HepG2 (cell line): ENCODE data around the gene SAPCD1. TPM values are rescaled to one million over a fixed set of nuclear protein-coding genes. Genes with fewer than 3 reads are reported as not detected.

Source experiments
- BRD4 ChIP-seq: sonication (generic); formaldehyde crosslinking; IDR thresholded peaks from 2 replicates; pipeline ENCODE4 v1.4.0; 2020; ENCODE audit warnings: missing genetic modification reagents
- CCDC6 ChIP-seq: sonication (generic); formaldehyde crosslinking; IDR thresholded peaks from 2 replicates; pipeline ENCODE4 v1.8.1; 2022; ENCODE audit warnings: mild to moderate bottlenecking, missing genetic modification reagents, moderate library complexity
- CHD2 ChIP-seq: IDR thresholded peaks from 2 replicates; pipeline ENCODE4 v1.6.1; 2011; ENCODE audit warnings: low read depth, low read length, improper control_type of control experiment
- IKZF4 ChIP-seq: sonication (generic); formaldehyde crosslinking; IDR thresholded peaks from 2 replicates; pipeline ENCODE4 v1.5.1; 2020; ENCODE audit warnings: borderline replicate concordance, mild to moderate bottlenecking, low read depth, missing genetic modification reagents; ENCODE audit errors: not compliant biosample characterization
- IRF2 ChIP-seq: IDR thresholded peaks from 2 replicates; pipeline ENCODE4 v1.6.1; 2018; ENCODE audit warnings: missing genetic modification reagents, missing compliant biosample characterization
- LCORL ChIP-seq, 2 experiments: fragments of 450-650 bp in 1 of 2; sonication (generic) in 1 of 2; formaldehyde crosslinking in 1 of 2; IDR thresholded peaks; 2 replicates each; pipeline versions ENCODE4 v1.5.0 to v1.6.1; 2017 to 2020; ENCODE audit warnings: antibody characterized with exemption in 1 of 2, missing genetic modification reagents in 1 of 2
- MEF2D ChIP-seq: sonication (generic); formaldehyde crosslinking; IDR thresholded peaks from 2 replicates; pipeline ENCODE4 v1.5.1; 2020; ENCODE audit warnings: mild to moderate bottlenecking, missing genetic modification reagents
- NCOA1 ChIP-seq: sonication (generic); formaldehyde crosslinking; IDR thresholded peaks from 2 replicates; pipeline ENCODE4 v1.9.0; 2021; ENCODE audit warnings: missing genetic modification reagents
- PHF21A ChIP-seq: sonication (generic); formaldehyde crosslinking; IDR thresholded peaks from 2 replicates; pipeline ENCODE4 v1.5.0; 2020; ENCODE audit warnings: mild to moderate bottlenecking, missing genetic modification reagents
- RORA ChIP-seq: sonication (generic); formaldehyde crosslinking; IDR thresholded peaks from 2 replicates; pipeline ENCODE4 v1.5.0; 2020; ENCODE audit warnings: mild to moderate bottlenecking, missing genetic modification reagents, moderate library complexity
- STAT5B ChIP-seq: sonication (generic); formaldehyde crosslinking; IDR thresholded peaks from 2 replicates; pipeline ENCODE4 v1.4.0; 2020; ENCODE audit warnings: missing genetic modification reagents
- ZMYM4 ChIP-seq: sonication (generic); formaldehyde crosslinking; IDR thresholded peaks from 2 replicates; pipeline ENCODE4 v1.8.1; 2023; ENCODE audit warnings: mild to moderate bottlenecking, missing genetic modification reagents
- ZNF281 ChIP-seq: sonication (generic); formaldehyde crosslinking; IDR thresholded peaks from 2 replicates; pipeline ENCODE4 v1.4.0; 2020; ENCODE audit warnings: missing genetic modification reagents, borderline replicate concordance
- ZNF296 ChIP-seq: sonication (generic); formaldehyde crosslinking; conservative IDR thresholded peaks from 2 replicates; pipeline ENCODE4 v1.5.0; 2020; ENCODE audit warnings: mild to moderate bottlenecking, missing genetic modification reagents
- ZNF30 ChIP-seq: sonication (generic); formaldehyde crosslinking; IDR thresholded peaks from 2 replicates; pipeline ENCODE4 v1.5.0; 2020; ENCODE audit warnings: mild to moderate bottlenecking, missing genetic modification reagents
- ZNF335 ChIP-seq: sonication (generic); formaldehyde crosslinking; IDR thresholded peaks from 2 replicates; pipeline ENCODE4 v1.4.0; 2020; ENCODE audit warnings: missing genetic modification reagents
- ZNF501 ChIP-seq: sonication (generic); formaldehyde crosslinking; IDR thresholded peaks from 2 replicates; pipeline ENCODE4 v1.5.1; 2020; ENCODE audit warnings: mild to moderate bottlenecking, moderate library complexity, missing genetic modification reagents
- ZNF550 ChIP-seq: sonication (generic); formaldehyde crosslinking; IDR thresholded peaks from 2 replicates; pipeline ENCODE4 v1.4.0; 2020; ENCODE audit warnings: mild to moderate bottlenecking, missing genetic modification reagents, borderline replicate concordance
- ZNF598 ChIP-seq: sonication (generic); formaldehyde crosslinking; IDR thresholded peaks from 2 replicates; pipeline ENCODE4 v1.5.1; 2020; ENCODE audit warnings: mild to moderate bottlenecking, missing genetic modification reagents, borderline replicate concordance
- ZNF670 ChIP-seq: sonication (generic); formaldehyde crosslinking; IDR thresholded peaks from 2 replicates; pipeline ENCODE4 v1.8.0; 2022; ENCODE audit warnings: mild to moderate bottlenecking, missing genetic modification reagents, borderline replicate concordance
- ZNF687 ChIP-seq: sonication (generic); formaldehyde crosslinking; IDR thresholded peaks from 2 replicates; pipeline ENCODE4 v1.5.1; 2020; ENCODE audit warnings: mild to moderate bottlenecking, missing genetic modification reagents, moderate library complexity
- ZSCAN25 ChIP-seq: sonication (generic); formaldehyde crosslinking; IDR thresholded peaks from 2 replicates; pipeline ENCODE4 v1.8.0; 2022; ENCODE audit warnings: mild to moderate bottlenecking, missing genetic modification reagents
- ZZZ3 ChIP-seq: sonication (generic); formaldehyde crosslinking; IDR thresholded peaks from 2 replicates; pipeline ENCODE4 v1.4.0; 2020; ENCODE audit warnings: missing genetic modification reagents, mild to moderate bottlenecking, borderline replicate concordance
- polyA plus RNA-seq, 8 experiments: library from polyadenylated mRNA; depleted of rRNA in 3 of 8; stranded (reverse) in 7 of 8; unstranded in 1 of 8; fragments of >200 nt; fragmentation: Illumina TruSeq in 4 of 8; extraction: Trizol in 4 of 8; gene quantifications; 2 replicates each; pipeline versions ENCODE4 v1.2.1 to v1.2.3, GENCODE V29; 2011 to 2016; ENCODE audit warnings: low read depth in 4 of 8, missing spikeins in 1 of 8, mixed read lengths in 1 of 8; ENCODE audit not compliant: insufficient read depth in 1 of 8
- total RNA-seq, 5 experiments: library from RNA; depleted of rRNA; stranded (reverse); fragments of >200 nt; fragmentation: Illumina TruSeq; extraction: Trizol; gene quantifications; 2 replicates each; pipeline ENCODE4 v1.2.3, GENCODE V29; 2016; ENCODE audit warnings: low read depth in 1 of 5

SAPCD1 gene
- total and polyA plus RNA-seq, 2 of the 13 experiments (the other 11 are each of a cell fraction or from before 2014, with no cell fraction given), result 2.5 to 3.9 TPM

- no peak for TF ChIP-seq PHF21A (CRISPR knock-in tag)
- TF ChIP-seq ZNF598 (CRISPR knock-in tag), result peak; percentile 72; the same call in 1 of the 2 replicates
- no peak for TF ChIP-seq RORA (CRISPR knock-in tag)
- TF ChIP-seq ZNF501 (CRISPR knock-in tag), result no peak
- TF ChIP-seq ZNF30 (CRISPR knock-in tag), result no peak
- 0 out of 2 replicates have a peak, but pooled peaks have one; percentile 30 for TF ChIP-seq BRD4 (CRISPR knock-in tag)
- 0 out of 2 replicates have a peak, but pooled peaks have one; percentile 8 for TF ChIP-seq STAT5B (CRISPR knock-in tag)
- peak; percentile 7; the same call in 1 of the 2 replicates for TF ChIP-seq ZMYM4
- no peak for TF ChIP-seq ZNF281 (CRISPR knock-in tag)
- 0 out of 2 replicates have a peak, but pooled peaks have one; percentile 69 for TF ChIP-seq ZSCAN25 (CRISPR knock-in tag)
- no peak for TF ChIP-seq LCORL (IDR thresholded peaks at IDR 0.05)
- 0 out of 2 replicates have a peak, but pooled peaks have one; percentile 2 for TF ChIP-seq LCORL (CRISPR knock-in tag; IDR thresholded peaks at IDR 0.05)
- no peak for TF ChIP-seq NCOA1
- TF ChIP-seq IRF2 (CRISPR knock-in tag), result 0 out of 2 replicates have a peak, but pooled peaks have one; percentile 23
- no peak for TF ChIP-seq IKZF4
- TF ChIP-seq CHD2, result 0 out of 2 replicates have a peak, but pooled peaks have one; percentile 22
- TF ChIP-seq ZNF296 (CRISPR knock-in tag), result no peak
- TF ChIP-seq ZNF687, result peak; percentile 53
- TF ChIP-seq ZNF550 (CRISPR knock-in tag), result no peak
- TF ChIP-seq MEF2D (CRISPR knock-in tag), result no peak; the same call in 1 of the 2 replicates
- no peak for TF ChIP-seq ZZZ3 (CRISPR knock-in tag)
- TF ChIP-seq ZNF670 (CRISPR knock-in tag), result no peak; the same call in 1 of the 2 replicates
- TF ChIP-seq ZNF335, result peak; percentile 3; the same call in 1 of the 2 replicates
- TF ChIP-seq CCDC6, result peak; percentile 15; the same call in 1 of the 2 replicates
Measured at GRCh38 chr6:31736768-31737314, 25.6 kb upstream of the SAPCD1 start (continued).
